PC-3 (cell line): ENCODE data around the gene DYSF.

Experiments
- EZH2 ChIP-seq: fragments of 300-600 bp; sonication (generic); IDR thresholded peaks from one replicate; pipeline ENCODE4 v1.6.1; 2017; ENCODE audit warnings: antibody characterized with exemption, mild to moderate bottlenecking, low read length; ENCODE audit not compliant: unreplicated experiment
- TF ChIP-seq, protein P1 (sequence below): fragments of 300-600 bp; sonication (generic); conservative IDR thresholded peaks from 2 replicates; pipeline ENCODE4 v1.5.1; 2017; ENCODE audit warnings: antibody characterized with exemption, low read depth, mild to moderate bottlenecking, low read length

DNA sequence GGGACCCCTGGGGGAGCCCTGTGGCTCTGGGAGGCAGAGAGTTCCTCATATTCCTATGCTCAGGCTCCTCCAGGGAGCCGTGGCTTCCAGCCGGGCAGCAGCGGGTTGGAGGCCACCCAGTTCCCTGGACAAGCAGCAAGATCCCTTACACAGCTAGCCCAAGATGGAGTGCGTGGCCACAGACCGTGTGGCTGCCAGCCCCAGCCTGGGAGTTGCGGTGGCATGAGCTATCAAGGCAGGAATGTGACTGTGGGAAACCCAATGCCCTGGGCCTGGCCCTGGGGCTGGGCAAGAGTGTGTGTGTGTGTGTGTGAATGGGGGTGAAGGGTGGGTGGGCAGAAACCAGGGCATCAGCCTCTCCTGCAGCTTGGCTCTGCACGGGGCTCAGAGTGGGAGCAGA is 130.5 kb downstream of the DYSF start:
- TF ChIP-seq, protein P1, sequence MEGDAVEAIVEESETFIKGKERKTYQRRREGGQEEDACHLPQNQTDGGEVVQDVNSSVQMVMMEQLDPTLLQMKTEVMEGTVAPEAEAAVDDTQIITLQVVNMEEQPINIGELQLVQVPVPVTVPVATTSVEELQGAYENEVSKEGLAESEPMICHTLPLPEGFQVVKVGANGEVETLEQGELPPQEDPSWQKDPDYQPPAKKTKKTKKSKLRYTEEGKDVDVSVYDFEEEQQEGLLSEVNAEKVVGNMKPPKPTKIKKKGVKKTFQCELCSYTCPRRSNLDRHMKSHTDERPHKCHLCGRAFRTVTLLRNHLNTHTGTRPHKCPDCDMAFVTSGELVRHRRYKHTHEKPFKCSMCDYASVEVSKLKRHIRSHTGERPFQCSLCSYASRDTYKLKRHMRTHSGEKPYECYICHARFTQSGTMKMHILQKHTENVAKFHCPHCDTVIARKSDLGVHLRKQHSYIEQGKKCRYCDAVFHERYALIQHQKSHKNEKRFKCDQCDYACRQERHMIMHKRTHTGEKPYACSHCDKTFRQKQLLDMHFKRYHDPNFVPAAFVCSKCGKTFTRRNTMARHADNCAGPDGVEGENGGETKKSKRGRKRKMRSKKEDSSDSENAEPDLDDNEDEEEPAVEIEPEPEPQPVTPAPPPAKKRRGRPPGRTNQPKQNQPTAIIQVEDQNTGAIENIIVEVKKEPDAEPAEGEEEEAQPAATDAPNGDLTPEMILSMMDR: no peak
- no peak for TF ChIP-seq EZH2
